ENCODE measurements around the gene CASTOR2. TPM values are rescaled to one million over a fixed set of nuclear protein-coding genes. Genes with fewer than 3 reads are reported as not detected.

CASTOR2 gene
- total and polyA plus RNA-seq, 2 of the 13 experiments (the other 11 are each of a cell fraction or from before 2014, with no cell fraction given) = 7.0 to 8.7 TPM

DNA sequence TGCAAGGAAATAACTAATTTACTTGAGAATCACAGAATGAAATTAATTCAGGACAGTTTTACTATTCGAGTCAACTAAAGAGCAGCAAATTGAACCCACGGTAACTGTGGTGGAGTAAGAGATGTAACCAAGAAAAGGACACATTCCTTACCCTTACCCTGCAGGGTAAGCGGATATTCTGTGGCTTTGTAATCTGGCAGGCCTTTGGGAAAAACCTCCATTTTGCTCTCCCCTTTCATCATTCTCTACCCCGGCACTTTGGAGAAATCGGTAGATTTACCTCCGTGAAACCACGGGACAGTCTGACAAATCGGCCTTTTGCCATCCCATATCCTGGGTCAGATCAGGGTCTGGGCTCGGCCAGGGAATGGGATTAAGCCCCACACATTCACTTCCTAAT lies 90.7 kb downstream of the CASTOR2 start:
- Histone ChIP-seq H3K79me2 (ENCODE audit: insufficient read depth, low read length) (no peaks in the 10 kb centered on the region), H2AFZ (ENCODE audit: low read length) (no peak overlapping the region), H3K9me3 (ENCODE audit: low read length) (no peaks in the 10 kb centered on the region), H4K20me1 (ENCODE audit: insufficient read depth, low read length) (no peaks in the 10 kb centered on the region), H3K27ac (ENCODE audit: extremely low read length, insufficient read depth, low read length) (no peak overlapping the region), H3K27me3 (ENCODE audit: control insufficient read depth in 1 of 2, insufficient read depth in 2 of 2, low read length in 2 of 2) (no peaks in the 10 kb centered on the region), H3K4me1 (ENCODE audit: insufficient read depth, low read length) (no peaks in the 10 kb centered on the region), H3K4me2 (ENCODE audit: low read depth, low read length) (no peak overlapping the region), H3K9ac (ENCODE audit: insufficient read depth, low read depth, low read length) (no peak overlapping the region), H3K4me3 (replicated peaks in 1 of 3; ENCODE audit: insufficient read depth in 1 of 3, low read depth in 2 of 3, low read length in 3 of 3) (no peak overlapping the region), H3K36me3 (replicated peaks in 1 of 2; ENCODE audit: control insufficient read depth in 1 of 2, insufficient read depth in 2 of 2, low read length in 2 of 2) (peaks cover 29 to 83% of the 10 kb centered on the region in 2 experiments)
- CTCF ChIA-PET (ENCODE audit: low intra/inter-chr PET ratio, low total read pairs) = no interaction called here
- DNase-seq (ENCODE audit: low spot score) = no peak
- TF ChIP-seq POLR2AphosphoS5 (IDR thresholded peaks at IDR 0.05; ENCODE audit: low read depth, low read length) (no peak), ZNF20 (CRISPR knock-in tag; IDR thresholded peaks at IDR 0.05) (no peak), ZNF660 (CRISPR knock-in tag; IDR thresholded peaks at IDR 0.05; ENCODE audit: borderline replicate concordance, low read depth) (no peak)
- TF ChIP-seq, protein P1, sequence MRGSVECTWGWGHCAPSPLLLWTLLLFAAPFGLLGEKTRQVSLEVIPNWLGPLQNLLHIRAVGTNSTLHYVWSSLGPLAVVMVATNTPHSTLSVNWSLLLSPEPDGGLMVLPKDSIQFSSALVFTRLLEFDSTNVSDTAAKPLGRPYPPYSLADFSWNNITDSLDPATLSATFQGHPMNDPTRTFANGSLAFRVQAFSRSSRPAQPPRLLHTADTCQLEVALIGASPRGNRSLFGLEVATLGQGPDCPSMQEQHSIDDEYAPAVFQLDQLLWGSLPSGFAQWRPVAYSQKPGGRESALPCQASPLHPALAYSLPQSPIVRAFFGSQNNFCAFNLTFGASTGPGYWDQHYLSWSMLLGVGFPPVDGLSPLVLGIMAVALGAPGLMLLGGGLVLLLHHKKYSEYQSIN (CRISPR knock-in tag; IDR thresholded peaks at IDR 0.05; ENCODE audit: borderline replicate concordance) = no peak
- TF ChIP-seq, protein P2, sequence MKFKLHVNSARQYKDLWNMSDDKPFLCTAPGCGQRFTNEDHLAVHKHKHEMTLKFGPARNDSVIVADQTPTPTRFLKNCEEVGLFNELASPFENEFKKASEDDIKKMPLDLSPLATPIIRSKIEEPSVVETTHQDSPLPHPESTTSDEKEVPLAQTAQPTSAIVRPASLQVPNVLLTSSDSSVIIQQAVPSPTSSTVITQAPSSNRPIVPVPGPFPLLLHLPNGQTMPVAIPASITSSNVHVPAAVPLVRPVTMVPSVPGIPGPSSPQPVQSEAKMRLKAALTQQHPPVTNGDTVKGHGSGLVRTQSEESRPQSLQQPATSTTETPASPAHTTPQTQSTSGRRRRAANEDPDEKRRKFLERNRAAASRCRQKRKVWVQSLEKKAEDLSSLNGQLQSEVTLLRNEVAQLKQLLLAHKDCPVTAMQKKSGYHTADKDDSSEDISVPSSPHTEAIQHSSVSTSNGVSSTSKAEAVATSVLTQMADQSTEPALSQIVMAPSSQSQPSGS (CRISPR knock-in tag; IDR thresholded peaks at IDR 0.05) = no peak
- intact Hi-C loops (cut with micrococcal nuclease; ENCODE audit: unreplicated experiment) = no loop called here
- POLR2A ChIA-PET = no interaction called here
- whole genome bisulfite sequencing (ENCODE audit: low lambda C conversion rate) = over 99% methylated on average over 9 of the region's 9 CpGs
- BruUV-seq (replicated peaks) = no TSS peak
- in situ Hi-C loops (cut with HindIII; ENCODE audit: extremely low pct_ligation_motif_present, low pct_unique_long_range_greater_than_20kb) = no loop called here
- no peak for FAIRE-seq
- ATAC-seq = no peak

Measured in HepG2 (cell line).